Measurements from ENCODE around the gene HCRTR1. TPM values are rescaled to one million over a fixed set of nuclear protein-coding genes. Genes with fewer than 3 reads are reported as not detected.

HCRTR1 gene
- total RNA-seq, 1 donor from 2014 or later, result 0.44 TPM

GRCh38 chr1:31652891-31653499 is 35.5 kb downstream of the HCRTR1 start:
- H3K4me3 ChIP-seq, result no peak overlapping the region
- intact Hi-C loops (cut with micrococcal nuclease), result no loop called here
- no peak overlapping the region for H3K27ac ChIP-seq (replicated peaks)
- H3K27me3 ChIP-seq (ENCODE audit: low read depth), result no peaks in the 10 kb centered on the region
- H3K9me3 ChIP-seq (replicated peaks), result no peaks in the 10 kb centered on the region
- DNase-seq, result no peak
- peaks cover 2% of the 10 kb centered on the region for H3K36me3 ChIP-seq
- H3K4me1 ChIP-seq, result peaks cover 32% of the 10 kb centered on the region
- no peak for TF ChIP-seq CTCF (IDR thresholded peaks at IDR 0.05; ENCODE audit: borderline replicate concordance)

- Histone ChIP-seq H3K9me3 (replicated peaks) (no peaks in the 10 kb centered on the region), H3K36me3 (peaks cover 7% of the 10 kb centered on the region), H3K4me3 (no peak overlapping the region), H3K4me1 (peaks cover 28% of the 10 kb centered on the region), H3K27ac (replicated peaks) (no peak overlapping the region), H3K27me3 (ENCODE audit: low read depth) (no peaks in the 10 kb centered on the region)
- DNase-seq, result no peak
- TF ChIP-seq CTCF (IDR thresholded peaks at IDR 0.05; ENCODE audit: borderline replicate concordance), result no peak
- intact Hi-C loops (cut with micrococcal nuclease), result no loop called here
Observed at GRCh38 chr1:31653717-31654473, 36.4 kb downstream of the HCRTR1 start.

GRCh38 chr1:31654474-31654776 is 36.9 kb downstream of the HCRTR1 start:
- DNase-seq, result no peak
- intact Hi-C loops (cut with micrococcal nuclease), result no loop called here
- H3K4me3 ChIP-seq, result no peak overlapping the region
- no peaks in the 10 kb centered on the region for H3K9me3 ChIP-seq (replicated peaks)
- peaks cover 24% of the 10 kb centered on the region for H3K4me1 ChIP-seq
- H3K36me3 ChIP-seq, result peaks cover 7% of the 10 kb centered on the region
- no peaks in the 10 kb centered on the region for H3K27me3 ChIP-seq (ENCODE audit: low read depth)
- TF ChIP-seq CTCF (IDR thresholded peaks at IDR 0.05; ENCODE audit: borderline replicate concordance), result no peak
- H3K27ac ChIP-seq (replicated peaks), result no peak overlapping the region

- H3K27me3 ChIP-seq (ENCODE audit: low read depth), result no peaks in the 10 kb centered on the region
- TF ChIP-seq CTCF (IDR thresholded peaks at IDR 0.05; ENCODE audit: borderline replicate concordance), result no peak
- H3K4me3 ChIP-seq, result no peak overlapping the region
- intact Hi-C loops (cut with micrococcal nuclease), result no loop called here
- peaks cover 7% of the 10 kb centered on the region for H3K36me3 ChIP-seq
- DNase-seq, result no peak
- no peaks in the 10 kb centered on the region for H3K9me3 ChIP-seq (replicated peaks)
- peaks cover 18% of the 10 kb centered on the region for H3K4me1 ChIP-seq
- no peak overlapping the region for H3K27ac ChIP-seq (replicated peaks)
Observed at GRCh38 chr1:31655104-31655503, 37.6 kb downstream of the HCRTR1 start.

GRCh38 chr1:31655756-31656155 is 38.3 kb downstream of the HCRTR1 start:
- no peak overlapping the region for H3K4me3 ChIP-seq
- TF ChIP-seq CTCF (IDR thresholded peaks at IDR 0.05; ENCODE audit: borderline replicate concordance), result no peak
- DNase-seq, result no peak
- H3K4me1 ChIP-seq, result peaks cover 11% of the 10 kb centered on the region
- H3K36me3 ChIP-seq, result peaks cover 7% of the 10 kb centered on the region
- H3K9me3 ChIP-seq (replicated peaks), result no peaks in the 10 kb centered on the region
- no peaks in the 10 kb centered on the region for H3K27me3 ChIP-seq (ENCODE audit: low read depth)
- intact Hi-C loops (cut with micrococcal nuclease), result no loop called here
- no peak overlapping the region for H3K27ac ChIP-seq (replicated peaks)
